HCT116 (cell line): ENCODE data around the gene RBFOX2. TPM values are rescaled to one million over a fixed set of nuclear protein-coding genes. Genes with fewer than 3 reads are reported as not detected.
"Not testable (repeated sequence)": the region's sequence is repeated elsewhere in the genome, so short reads cannot be mapped to it uniquely, and the experiment has no call there.

ENCODE experiments used
- ATAC-seq: fragments of 200-7000 bp; cut with Tn5 transposase; 2 replicates; pipeline ENCODE4 v1.9.1; 2020; ENCODE audit warnings: mild to moderate bottlenecking, moderate library complexity
- BruUV-seq: library from RNA; stranded (reverse); fragments of 400-500 nt; replicated peaks from 2 replicates; lab custom pipeline; 2021; lab: Mats Ljungman, UMichigan
- CTCF ChIA-PET: fragments of 300-600 bp; sonication (Branson Sonifier 250); formaldehyde crosslinking; loops from one replicate; lab custom pipeline; 2021; ENCODE audit warnings: antibody characterized with exemption; lab: Charles Lee
- POLR2A ChIA-PET: fragments of 300-600, 350-600 bp; sonication (Branson Sonifier 250); formaldehyde crosslinking; loops from one replicate; lab custom pipeline; 2021; ENCODE audit warnings: antibody characterized with exemption; lab: Charles Lee
- RAD21 ChIA-PET, 2 experiments: fragments of 300-600 bp; sonication (Branson Sonifier 250); formaldehyde crosslinking; loops; one replicate each; lab custom pipeline; 2023; ENCODE audit warnings: low total read pairs in 2 of 2; ENCODE audit not compliant: uncharacterized antibody in 2 of 2, unreplicated experiment in 2 of 2, low non-redundant PET in 1 of 2; lab: Charles Lee
- DNase-seq: peaks from one replicate; pipeline ENCODE4 v3.0.0-alpha.2; 2010; ENCODE audit warnings: low read depth, low spot score
- H2AFZ ChIP-seq: fragments of 200-600 bp; shearing (Covaris generic), sonication (generic); 2 replicates; pipeline ENCODE4 v1.6.1; 2017; ENCODE audit warnings: low read depth, mixed run types, mixed read lengths, antibody characterized with exemption, low read length; ENCODE audit not compliant: poor library complexity, severe bottlenecking
- H3K27ac ChIP-seq: 2 replicates; pipeline ENCODE4 v1.5.1; 2012; ENCODE audit warnings: low read depth, low read length
- H3K27me3 ChIP-seq: fragments of 200-600 bp; sonication (generic); 2 replicates; pipeline ENCODE4 v1.6.1; 2016; ENCODE audit warnings: mixed run types, low read length, mixed read lengths; ENCODE audit not compliant: insufficient read depth
- H3K36me3 ChIP-seq, 2 experiments: fragments of 200-500 bp in 1 of 2; fragments of 200-600 bp in 1 of 2; sonication (Bioruptor generic) in 1 of 2; sonication (generic) in 1 of 2; 2 replicates each; pipeline versions ENCODE4 v1.5.1 to v1.6.1; 2014 to 2016; ENCODE audit warnings: low read length in 2 of 2, inconsistent platforms in 1 of 2, mixed read lengths in 1 of 2, mixed run types in 1 of 2; ENCODE audit not compliant: insufficient read depth in 2 of 2, control insufficient read depth in 1 of 2
- H3K4me1 ChIP-seq, 2 experiments: fragments of 200-600 bp in 1 of 2; sonication (generic) in 1 of 2; 2 replicates each; pipeline versions ENCODE4 v1.5.1 to v1.6.1; 2012 to 2017; ENCODE audit warnings: low read length in 2 of 2, inconsistent platforms in 1 of 2, mild to moderate bottlenecking in 1 of 2, mixed read lengths in 1 of 2, mixed run types in 1 of 2, moderate library complexity in 1 of 2; ENCODE audit not compliant: insufficient read depth in 2 of 2, control insufficient read depth in 1 of 2
- H3K4me2 ChIP-seq: fragments of 200-600 bp; sonication (generic); 2 replicates; pipeline ENCODE4 v1.6.1; 2017; ENCODE audit warnings: mixed run types, low read length, mixed read lengths
- H3K4me3 ChIP-seq, 2 experiments: fragments of 200-600 bp in 1 of 2; sonication (generic) in 1 of 2; replicated peaks in 1 of 2; 2 replicates each; pipeline ENCODE4 v1.5.1; 2011 to 2016; ENCODE audit warnings: low read length in 2 of 2, control low read depth in 1 of 2, low read depth in 1 of 2, mild to moderate bottlenecking in 1 of 2, mixed read lengths in 1 of 2, mixed run types in 1 of 2
- H3K79me2 ChIP-seq: fragments of 200-600 bp; sonication (generic); 2 replicates; pipeline ENCODE4 v1.6.1; 2017; ENCODE audit warnings: mild to moderate bottlenecking, mixed run types, low read length, moderate library complexity, mixed read lengths; ENCODE audit not compliant: insufficient read depth
- H3K9ac ChIP-seq: fragments of 200-600 bp; sonication (generic); 2 replicates; pipeline ENCODE4 v1.6.1; 2016; ENCODE audit warnings: low read length, mixed read lengths
- H3K9me2 ChIP-seq: fragments of 200-600 bp; sonication (generic), shearing (Covaris generic); 2 replicates; pipeline ENCODE4 v1.6.1; 2017; ENCODE audit warnings: mixed run types, mild to moderate bottlenecking, moderate library complexity; ENCODE audit not compliant: insufficient read depth
- H3K9me3 ChIP-seq, 2 experiments: fragments of 200-500 bp in 1 of 2; fragments of 200-600 bp in 1 of 2; sonication (Bioruptor generic) in 1 of 2; sonication (generic) in 1 of 2; 2 replicates each; pipeline ENCODE4 v1.6.1; 2014 to 2017; ENCODE audit warnings: low read length in 2 of 2, mixed read lengths in 2 of 2, inconsistent platforms in 1 of 2, low read depth in 1 of 2, mild to moderate bottlenecking in 1 of 2, mixed run types in 1 of 2, moderate library complexity in 1 of 2; ENCODE audit not compliant: control insufficient read depth in 1 of 2, insufficient read depth in 1 of 2
- H4K20me1 ChIP-seq: fragments of 200-600 bp; sonication (generic), shearing (Covaris generic); 2 replicates; pipeline ENCODE4 v1.6.1; 2017; ENCODE audit warnings: mixed run types, mild to moderate bottlenecking, moderate library complexity; ENCODE audit not compliant: insufficient read depth
- POLR2A ChIP-seq: IDR thresholded peaks from 2 replicates; pipeline ENCODE4 v1.7.0; 2011; ENCODE audit warnings: borderline replicate concordance; ENCODE audit not compliant: insufficient read depth, insufficient read length; ENCODE audit errors: extremely low read depth
- POLR2AphosphoS5 ChIP-seq: IDR thresholded peaks from 2 replicates; pipeline ENCODE4 v1.6.1; 2011; ENCODE audit warnings: mild to moderate bottlenecking, low read depth, low read length, moderate library complexity
- RAD21 ChIP-seq: IDR thresholded peaks from 2 replicates; pipeline ENCODE4 v1.6.1; 2012; ENCODE audit warnings: low read depth, mild to moderate bottlenecking
- SIN3A ChIP-seq: IDR thresholded peaks from 2 replicates; pipeline ENCODE4 v1.6.1; 2012; ENCODE audit warnings: low read depth
- SP1 ChIP-seq: IDR thresholded peaks from 2 replicates; pipeline ENCODE4 v1.6.1; 2012; ENCODE audit warnings: low read depth
- SRF ChIP-seq: IDR thresholded peaks from 2 replicates; pipeline ENCODE4 v1.6.1; 2012; ENCODE audit warnings: low read depth
- intact Hi-C: fragments of 100-400 bp; cut with micrococcal nuclease; formaldehyde crosslinking; loops from 2 replicates; pipeline ENCODE4 v1.10.0; 2022
- total RNA-seq: library from RNA; stranded (reverse); gene quantifications from one replicate; pipeline ENCODE4 v1.2.1, GENCODE V29; 2021; ENCODE audit not compliant: unreplicated experiment
- TF ChIP-seq, protein P1 (sequence below), 3 experiments: fragments of 200-600 bp in 1 of 3; sonication (generic) in 1 of 3; IDR thresholded peaks in 2 of 3; conservative IDR thresholded peaks in 1 of 3; 2 replicates each; pipeline ENCODE4 v1.5.1; 2012 to 2017; ENCODE audit warnings: low read depth in 2 of 3, low read length in 2 of 3, antibody characterized with exemption in 1 of 3, borderline replicate concordance in 1 of 3, control low read depth in 1 of 3, mild to moderate bottlenecking in 1 of 3, mixed read lengths in 1 of 3, mixed run types in 1 of 3, moderate library complexity in 1 of 3; ENCODE audit not compliant: insufficient read depth in 1 of 3

RBFOX2 gene
- total RNA-seq, 1 experiment from 2014 or later: 83.9 TPM

- Histone ChIP-seq H2AFZ (no peak overlapping the region), H3K9me2 (no peaks in the 10 kb centered on the region), H3K4me1 (peaks cover 0 to 19% of the 10 kb centered on the region in 2 experiments), H3K79me2 (peaks cover 37% of the 10 kb centered on the region), H3K36me3 (peaks cover 0 to 3% of the 10 kb centered on the region in 2 experiments; a peak in 1 of 4 replicates), H4K20me1 (no peaks in the 10 kb centered on the region), H3K4me3 (no peak overlapping the region), H3K27me3 (no peaks in the 10 kb centered on the region), H3K9me3 (no peaks in the 10 kb centered on the region), H3K4me2 (no peak overlapping the region), H3K27ac (no peak overlapping the region), H3K9ac (no peak overlapping the region)
- no TSS peak for BruUV-seq
- intact Hi-C loops: no loop called here
- TF ChIP-seq SP1 (no peak), SIN3A (no peak), POLR2AphosphoS5 (no peak), SRF (no peak), RAD21 (no peak), POLR2A (no peak)
- TF ChIP-seq, protein P1, sequence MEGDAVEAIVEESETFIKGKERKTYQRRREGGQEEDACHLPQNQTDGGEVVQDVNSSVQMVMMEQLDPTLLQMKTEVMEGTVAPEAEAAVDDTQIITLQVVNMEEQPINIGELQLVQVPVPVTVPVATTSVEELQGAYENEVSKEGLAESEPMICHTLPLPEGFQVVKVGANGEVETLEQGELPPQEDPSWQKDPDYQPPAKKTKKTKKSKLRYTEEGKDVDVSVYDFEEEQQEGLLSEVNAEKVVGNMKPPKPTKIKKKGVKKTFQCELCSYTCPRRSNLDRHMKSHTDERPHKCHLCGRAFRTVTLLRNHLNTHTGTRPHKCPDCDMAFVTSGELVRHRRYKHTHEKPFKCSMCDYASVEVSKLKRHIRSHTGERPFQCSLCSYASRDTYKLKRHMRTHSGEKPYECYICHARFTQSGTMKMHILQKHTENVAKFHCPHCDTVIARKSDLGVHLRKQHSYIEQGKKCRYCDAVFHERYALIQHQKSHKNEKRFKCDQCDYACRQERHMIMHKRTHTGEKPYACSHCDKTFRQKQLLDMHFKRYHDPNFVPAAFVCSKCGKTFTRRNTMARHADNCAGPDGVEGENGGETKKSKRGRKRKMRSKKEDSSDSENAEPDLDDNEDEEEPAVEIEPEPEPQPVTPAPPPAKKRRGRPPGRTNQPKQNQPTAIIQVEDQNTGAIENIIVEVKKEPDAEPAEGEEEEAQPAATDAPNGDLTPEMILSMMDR (IDR thresholded peaks at IDR 0.05 in 2 of 3, conservative IDR thresholded peaks at IDR 0.05 in 1 of 3; ENCODE audit: borderline replicate concordance in 1 of 3, insufficient read depth in 1 of 3, low read depth in 2 of 3, low read length in 2 of 3): no peak
- CTCF ChIA-PET: no interaction called here
- RAD21 ChIA-PET: no interaction called here
- no peak for ATAC-seq
- POLR2A ChIA-PET: no interaction called here
- DNase-seq: no peak
These were observed 224.2 kb downstream of the RBFOX2 start for GRCh38 chr22:35804421-35804820.

DNA sequence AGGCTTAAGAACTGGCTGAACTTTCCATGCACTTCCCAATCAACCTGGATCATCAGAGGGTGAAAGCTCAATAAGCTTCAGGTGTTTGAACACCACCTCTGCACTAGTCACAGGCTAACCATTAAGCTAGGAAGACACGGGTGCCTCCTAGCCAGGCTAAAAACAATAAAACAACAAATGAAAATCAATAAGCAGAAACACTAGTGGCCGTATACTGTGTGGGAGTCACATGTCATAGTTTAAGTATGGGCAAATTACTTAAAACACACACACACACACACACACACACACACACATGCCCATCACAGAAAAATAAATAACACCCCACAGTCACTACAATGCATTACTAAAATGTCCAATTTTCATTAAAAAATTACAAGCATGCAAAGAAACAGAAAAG is 225.7 kb downstream of the RBFOX2 start:
- no peaks in the 10 kb centered on the region for H3K9me3 ChIP-seq
- ChIA-PET CTCF (no interaction called here), POLR2A (no interaction called here), RAD21 (no interaction called here)
- intact Hi-C loops: no loop called here
- no peak for ATAC-seq
- H3K4me3 ChIP-seq: no peak overlapping the region
- H2AFZ ChIP-seq: no peak overlapping the region
- H3K27ac ChIP-seq: no peak overlapping the region
- peaks cover 42% of the 10 kb centered on the region for H3K79me2 ChIP-seq
- H3K4me1 ChIP-seq: peaks cover 0 to 19% of the 10 kb centered on the region in 2 experiments
- no TSS peak for BruUV-seq
- TF ChIP-seq SP1: no peak
- no peaks in the 10 kb centered on the region for H3K9me2 ChIP-seq
- H3K27me3 ChIP-seq: no peaks in the 10 kb centered on the region
- no peaks in the 10 kb centered on the region for H3K36me3 ChIP-seq
- no peak for DNase-seq
- no peak overlapping the region for H3K9ac ChIP-seq
- no peak overlapping the region for H3K4me2 ChIP-seq
- no peaks in the 10 kb centered on the region for H4K20me1 ChIP-seq

- Histone ChIP-seq H3K79me2 (peaks cover 42% of the 10 kb centered on the region), H3K4me1 (peaks cover 0 to 19% of the 10 kb centered on the region in 2 experiments), H3K4me2 (peak overlapping the region; percentile 19; the same call in 1 of the 2 replicates)
- POLR2A ChIA-PET, H3K27me3 ChIP-seq, H3K9me3 ChIP-seq, BruUV-seq, H2AFZ ChIP-seq, ATAC-seq, H3K36me3 ChIP-seq, DNase-seq, H3K4me3 ChIP-seq, H3K9me2 ChIP-seq, H4K20me1 ChIP-seq, RAD21 ChIA-PET, CTCF ChIA-PET, intact Hi-C loops, H3K9ac ChIP-seq, H3K27ac ChIP-seq: not testable (repeated sequence)
These were observed 227.3 kb downstream of the RBFOX2 start for GRCh38 chr22:35801301-35801700.
